ENCODE results near the gene YPEL2.
A peak's percentile ranks its signal among the peaks of the same experiment; 100 is the strongest.

YPEL2 gene

DNA sequence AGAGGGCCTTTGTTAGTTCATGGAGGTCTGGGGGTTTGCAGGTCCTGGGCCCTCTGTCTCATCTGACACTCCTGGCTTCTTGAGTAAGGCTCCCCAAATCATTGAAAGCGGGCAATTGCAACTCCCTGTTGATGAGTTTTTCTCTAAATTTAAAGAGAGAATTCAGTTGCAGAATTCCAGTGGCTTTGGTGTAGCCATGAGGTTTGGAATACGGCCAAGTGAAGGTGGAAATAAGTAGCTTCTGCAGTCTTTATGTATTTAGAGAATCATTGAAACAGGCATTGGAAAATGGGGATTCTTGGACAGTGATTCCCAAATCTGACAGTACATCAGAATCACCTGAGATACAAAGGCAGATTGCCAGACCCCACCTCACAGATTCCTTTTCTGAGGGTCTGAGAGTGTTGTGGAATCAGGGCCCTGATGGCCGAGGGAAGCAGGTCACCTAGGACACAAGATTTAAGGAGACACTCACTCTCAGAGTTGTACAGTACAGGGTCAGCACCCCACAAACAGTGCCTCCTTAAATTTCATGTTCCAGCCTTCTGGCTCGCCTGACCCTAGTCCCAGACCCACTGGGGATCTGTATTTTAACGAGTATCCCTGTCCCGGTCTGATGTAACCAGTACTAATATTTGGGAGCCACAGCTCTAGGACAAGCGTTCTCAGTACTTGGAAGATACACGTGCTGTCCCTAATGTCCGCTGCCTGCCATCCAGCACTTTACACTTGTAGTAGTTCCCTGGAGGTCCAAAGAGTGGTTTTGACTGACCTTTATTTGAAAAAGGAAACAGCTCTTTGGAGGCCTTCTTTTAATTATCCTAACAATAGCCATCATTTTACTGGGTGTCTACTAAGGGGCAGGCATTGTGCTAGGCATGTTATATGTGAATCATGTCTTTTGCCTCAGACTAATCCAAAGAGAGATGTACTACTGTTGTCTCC is 37.8 kb downstream of the YPEL2 start:
- peak overlapping the region; percentile 94 for H3K27ac ChIP-seq (ENCODE audit: low read length)
- no peaks in the 10 kb centered on the region for H3K27me3 ChIP-seq (ENCODE audit: control insufficient read depth in 1 of 2, insufficient read depth in 2 of 2, low read length in 2 of 2)
- no peaks in the 10 kb centered on the region for H3K36me3 ChIP-seq (ENCODE audit: control insufficient read depth in 2 of 2, insufficient read depth in 2 of 2, low read length in 2 of 2)
- H3K4me3 ChIP-seq (ENCODE audit: low read length in 2 of 2): peak overlapping the region in 1 of 2 donors; percentile 3
- H3K9me3 ChIP-seq (ENCODE audit: control insufficient read depth in 2 of 2, low read length in 2 of 2): no peaks in the 10 kb centered on the region
- no peak overlapping the region for H3K9ac ChIP-seq (ENCODE audit: low read length in 2 of 2)
- H3K4me1 ChIP-seq (ENCODE audit: control insufficient read depth, insufficient read depth, low read length): peaks cover 93% of the 10 kb centered on the region

DNA sequence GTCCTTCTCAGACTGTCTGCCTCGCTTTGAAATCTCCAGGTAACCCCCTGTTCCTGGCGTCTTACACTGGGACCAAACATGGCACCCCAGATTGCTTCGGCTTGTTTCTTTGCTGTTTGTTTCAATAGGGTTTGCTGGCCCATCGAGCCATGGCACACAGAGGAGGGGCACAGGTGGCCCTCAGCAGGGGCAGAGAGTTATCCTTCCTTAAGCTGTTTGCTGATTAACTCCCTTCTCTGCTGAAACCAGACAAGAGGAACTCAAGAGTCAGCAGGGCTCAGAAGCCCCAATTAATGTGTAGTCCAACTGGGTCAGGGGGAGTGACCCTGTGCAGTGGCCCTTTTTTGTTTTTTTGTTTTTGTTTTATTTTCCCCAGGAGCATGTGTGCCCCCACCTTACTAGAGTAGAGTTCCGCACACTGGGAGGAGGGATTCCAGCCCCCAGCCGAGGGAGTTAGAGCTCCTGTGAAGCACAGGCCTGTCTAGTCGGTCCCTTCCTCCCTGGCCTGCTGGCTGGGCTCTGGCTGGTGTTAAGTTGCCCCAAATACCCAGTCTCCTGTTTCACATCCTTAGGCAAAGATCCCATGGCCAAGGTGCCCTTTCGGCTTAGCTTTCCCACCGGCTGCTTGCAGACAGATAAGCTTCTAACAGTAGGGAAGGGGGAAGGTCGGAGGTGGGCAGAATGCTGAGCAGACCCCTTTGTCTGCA is 39.3 kb downstream of the YPEL2 start:
- peaks cover 90% of the 10 kb centered on the region for H3K4me1 ChIP-seq (ENCODE audit: control insufficient read depth, insufficient read depth, low read length)
- H3K36me3 ChIP-seq (ENCODE audit: control insufficient read depth in 2 of 2, insufficient read depth in 2 of 2, low read length in 2 of 2): no peaks in the 10 kb centered on the region
- peak overlapping the region; percentile 94 for H3K27ac ChIP-seq (ENCODE audit: low read length)
- no peaks in the 10 kb centered on the region for H3K9me3 ChIP-seq (ENCODE audit: control insufficient read depth in 2 of 2, low read length in 2 of 2)
- peak overlapping the region in 1 of 2 donors; percentile 59 for H3K4me3 ChIP-seq (ENCODE audit: low read length in 2 of 2)
- peak overlapping the region; percentile 27 to 68 for H3K9ac ChIP-seq (ENCODE audit: low read length in 2 of 2)
- H3K27me3 ChIP-seq (ENCODE audit: control insufficient read depth in 1 of 2, insufficient read depth in 2 of 2, low read length in 2 of 2): no peaks in the 10 kb centered on the region

DNA sequence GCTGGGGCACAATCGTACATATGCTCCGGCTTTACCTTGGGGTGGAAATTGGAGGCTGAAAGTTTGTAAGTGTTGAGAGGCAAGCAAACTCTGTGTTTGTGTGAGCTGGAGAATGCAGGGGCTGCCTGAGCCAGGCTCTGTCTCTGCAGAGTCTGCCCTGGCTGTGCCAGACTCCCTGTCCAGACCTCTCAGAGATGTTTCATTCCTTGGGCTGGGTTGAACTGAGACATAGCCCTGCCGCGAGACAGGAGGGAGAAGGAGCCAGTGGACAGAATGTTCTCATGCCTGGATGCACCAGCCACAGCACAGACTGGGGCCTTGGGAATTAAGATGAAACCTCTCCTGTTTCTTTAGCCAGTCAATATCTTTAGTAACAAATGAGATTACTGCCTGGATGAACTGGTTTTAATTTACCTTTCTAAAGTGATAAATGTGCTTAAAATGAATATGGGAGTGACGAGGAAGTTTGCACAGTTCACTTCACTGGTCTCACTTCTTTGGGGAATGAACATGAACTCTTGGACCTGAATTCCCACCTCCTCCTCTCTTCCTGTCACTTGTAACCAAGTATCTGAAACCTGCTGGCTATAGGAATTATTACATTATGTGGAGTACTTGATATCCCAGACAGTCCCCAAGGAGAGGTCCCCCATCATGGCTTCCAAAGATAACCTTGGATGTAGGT is 40.1 kb downstream of the YPEL2 start:
- Histone ChIP-seq H3K4me3 (ENCODE audit: low read length in 2 of 2) (peak overlapping the region in 1 of 2 donors; percentile 59), H3K27me3 (ENCODE audit: control insufficient read depth in 1 of 2, insufficient read depth in 2 of 2, low read length in 2 of 2) (no peaks in the 10 kb centered on the region), H3K9ac (ENCODE audit: low read length in 2 of 2) (peak overlapping the region; percentile 52 to 68), H3K36me3 (ENCODE audit: control insufficient read depth in 2 of 2, insufficient read depth in 2 of 2, low read length in 2 of 2) (no peaks in the 10 kb centered on the region), H3K4me1 (ENCODE audit: control insufficient read depth, insufficient read depth, low read length) (peaks cover 82% of the 10 kb centered on the region), H3K27ac (ENCODE audit: low read length) (peak overlapping the region; percentile 94), H3K9me3 (ENCODE audit: control insufficient read depth in 2 of 2, low read length in 2 of 2) (no peaks in the 10 kb centered on the region)

DNA sequence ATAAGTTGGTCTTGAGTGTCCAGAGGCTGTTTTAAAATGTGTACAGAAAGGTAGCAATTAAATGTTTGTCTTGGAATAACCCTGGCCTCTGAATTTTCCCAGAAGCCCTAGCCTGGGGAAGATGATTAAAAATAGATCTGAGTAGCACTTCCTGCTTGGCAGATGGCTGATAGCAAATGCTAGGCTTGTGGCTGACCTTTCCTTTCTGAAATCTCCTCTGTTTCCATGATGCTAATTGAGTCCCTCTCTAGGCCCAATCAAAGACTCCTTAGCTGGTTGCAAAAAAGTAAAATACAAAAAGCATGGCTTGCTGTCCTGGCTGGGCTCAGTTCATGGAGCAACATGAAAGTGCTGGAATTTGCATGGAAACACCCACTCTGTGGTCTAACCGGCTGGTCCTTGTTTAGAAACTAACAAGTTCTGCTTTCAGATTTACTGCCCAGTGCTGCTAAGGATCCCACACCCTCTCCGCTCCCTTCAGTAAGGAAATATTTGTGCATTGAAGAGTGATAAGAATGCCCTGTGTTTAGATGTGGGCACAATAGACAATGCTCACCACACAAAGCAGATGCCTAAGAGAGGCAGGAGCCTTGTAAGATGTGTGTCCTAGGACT is 40.8 kb downstream of the YPEL2 start:
- Histone ChIP-seq H3K36me3 (ENCODE audit: control insufficient read depth in 2 of 2, insufficient read depth in 2 of 2, low read length in 2 of 2) (no peaks in the 10 kb centered on the region), H3K4me3 (ENCODE audit: low read length in 2 of 2) (peak overlapping the region; percentile 18 to 59), H3K9me3 (ENCODE audit: control insufficient read depth in 2 of 2, low read length in 2 of 2) (no peaks in the 10 kb centered on the region), H3K4me1 (ENCODE audit: control insufficient read depth, insufficient read depth, low read length) (peaks cover 81% of the 10 kb centered on the region), H3K27me3 (ENCODE audit: control insufficient read depth in 1 of 2, insufficient read depth in 2 of 2, low read length in 2 of 2) (no peaks in the 10 kb centered on the region), H3K27ac (ENCODE audit: low read length) (peak overlapping the region; percentile 94), H3K9ac (ENCODE audit: low read length in 2 of 2) (peak overlapping the region; percentile 14 to 52)

DNA sequence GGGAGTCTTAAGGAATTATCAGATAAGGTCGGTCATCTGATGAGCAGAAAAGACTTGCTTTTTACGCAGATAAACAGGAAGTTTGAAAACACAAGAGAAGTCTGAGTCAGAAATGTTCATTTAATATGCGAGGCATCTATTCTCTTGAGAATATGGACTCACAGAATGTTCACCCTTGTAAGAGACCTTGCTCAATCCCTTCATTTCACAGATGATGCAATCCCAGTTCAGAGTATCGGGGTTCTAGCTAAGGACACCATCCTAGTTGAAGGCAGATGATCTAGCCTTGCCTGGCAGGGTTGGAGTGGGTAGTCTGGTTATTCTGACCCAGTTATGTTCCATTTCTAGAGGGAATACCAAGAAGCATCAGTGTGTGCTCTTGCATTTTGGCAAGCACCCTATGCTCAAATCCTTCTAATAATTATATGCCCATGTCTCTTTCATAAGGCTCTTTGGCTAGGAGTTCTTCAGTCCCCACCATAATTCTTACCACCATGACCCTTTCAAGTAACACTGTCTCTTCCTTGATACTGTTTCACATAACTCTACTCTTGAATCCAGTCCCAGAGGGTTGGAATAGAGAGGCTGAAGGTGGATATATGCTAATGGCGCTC is 42.5 kb downstream of the YPEL2 start:
- Histone ChIP-seq H3K27ac (ENCODE audit: low read length) (peak overlapping the region; percentile 94), H3K4me1 (ENCODE audit: control insufficient read depth, insufficient read depth, low read length) (peaks cover 79% of the 10 kb centered on the region), H3K27me3 (ENCODE audit: control insufficient read depth in 1 of 2, insufficient read depth in 2 of 2, low read length in 2 of 2) (no peaks in the 10 kb centered on the region), H3K9me3 (ENCODE audit: control insufficient read depth in 2 of 2, low read length in 2 of 2) (no peaks in the 10 kb centered on the region), H3K36me3 (ENCODE audit: control insufficient read depth in 2 of 2, insufficient read depth in 2 of 2, low read length in 2 of 2) (no peaks in the 10 kb centered on the region), H3K4me3 (ENCODE audit: low read length in 2 of 2) (no peak overlapping the region), H3K9ac (ENCODE audit: low read length in 2 of 2) (no peak overlapping the region)

DNA sequence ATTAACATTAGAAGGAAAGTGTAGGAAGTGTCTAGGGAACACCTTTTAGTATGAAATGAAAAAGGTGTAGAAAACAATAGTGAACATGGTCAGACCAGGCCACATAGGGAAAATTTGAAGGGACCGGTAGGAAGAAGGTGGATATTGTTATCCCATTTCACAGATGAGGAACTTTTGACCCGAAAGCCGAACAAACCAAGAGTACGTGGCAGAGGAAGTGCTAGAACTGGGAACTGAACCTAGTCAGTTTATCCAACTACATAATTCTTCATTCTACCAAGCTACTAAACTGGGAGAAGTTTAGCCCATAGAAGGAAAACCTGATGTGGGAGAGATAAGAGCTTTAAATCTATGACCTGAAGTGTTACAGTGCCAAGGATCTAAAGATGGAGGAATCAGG is 43.2 kb downstream of the YPEL2 start:
- no peak overlapping the region for H3K4me3 ChIP-seq (ENCODE audit: low read length in 2 of 2)
- H3K36me3 ChIP-seq (ENCODE audit: control insufficient read depth in 2 of 2, insufficient read depth in 2 of 2, low read length in 2 of 2): no peaks in the 10 kb centered on the region
- H3K9ac ChIP-seq (ENCODE audit: low read length in 2 of 2): no peak overlapping the region
- peak overlapping the region; percentile 94 for H3K27ac ChIP-seq (ENCODE audit: low read length)
- H3K4me1 ChIP-seq (ENCODE audit: control insufficient read depth, insufficient read depth, low read length): peaks cover 77% of the 10 kb centered on the region
- no peaks in the 10 kb centered on the region for H3K9me3 ChIP-seq (ENCODE audit: control insufficient read depth in 2 of 2, low read length in 2 of 2)
- H3K27me3 ChIP-seq (ENCODE audit: control insufficient read depth in 1 of 2, insufficient read depth in 2 of 2, low read length in 2 of 2): no peaks in the 10 kb centered on the region

DNA sequence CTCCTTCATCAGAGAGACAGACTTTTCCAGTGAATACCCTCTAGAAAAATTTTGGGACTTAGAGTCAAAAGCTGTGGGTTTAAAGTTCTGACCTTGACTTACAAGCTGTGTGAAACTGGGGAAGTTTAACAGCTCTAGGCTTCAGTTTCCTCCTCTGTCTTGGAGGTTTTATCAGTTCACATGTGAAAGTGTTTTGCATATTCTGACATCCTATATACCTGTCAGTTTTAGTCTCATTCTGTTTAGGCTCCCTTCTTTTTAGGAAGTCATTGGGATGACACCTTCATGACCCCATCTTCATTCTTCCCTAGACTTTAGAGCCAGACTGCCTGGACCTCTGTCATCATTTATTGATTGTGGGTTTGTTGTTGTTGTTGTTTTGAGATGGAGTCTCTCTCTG is 44.4 kb downstream of the YPEL2 start:
- H3K27ac ChIP-seq (ENCODE audit: low read length): no peak overlapping the region
- no peaks in the 10 kb centered on the region for H3K36me3 ChIP-seq (ENCODE audit: control insufficient read depth in 2 of 2, insufficient read depth in 2 of 2, low read length in 2 of 2)
- H3K9ac ChIP-seq (ENCODE audit: low read length in 2 of 2): no peak overlapping the region
- no peak overlapping the region for H3K4me3 ChIP-seq (ENCODE audit: low read length in 2 of 2)
- H3K9me3 ChIP-seq (ENCODE audit: control insufficient read depth in 2 of 2, low read length in 2 of 2): no peaks in the 10 kb centered on the region
- H3K4me1 ChIP-seq (ENCODE audit: control insufficient read depth, insufficient read depth, low read length): peaks cover 73% of the 10 kb centered on the region
- no peaks in the 10 kb centered on the region for H3K27me3 ChIP-seq (ENCODE audit: control insufficient read depth in 1 of 2, insufficient read depth in 2 of 2, low read length in 2 of 2)

DNA sequence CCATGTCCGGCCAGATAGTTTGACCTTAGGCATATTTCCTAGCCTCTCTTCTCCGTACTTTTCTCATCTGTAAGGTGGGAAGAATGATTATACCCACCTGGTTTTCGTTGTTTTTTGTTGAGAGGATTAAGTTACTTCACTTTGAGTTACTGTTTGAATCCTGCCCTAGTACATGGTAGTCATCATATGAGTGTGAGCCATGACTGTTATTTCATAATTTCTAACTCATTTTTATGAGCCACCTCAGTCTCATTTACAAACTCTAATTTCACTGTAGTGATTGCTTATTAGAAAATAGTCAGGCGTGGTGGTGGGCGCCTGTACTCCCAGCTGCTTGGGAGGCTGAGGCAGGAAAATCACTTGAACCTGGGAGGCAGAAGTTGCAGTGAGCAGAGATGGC is 45.1 kb downstream of the YPEL2 start:
- no peaks in the 10 kb centered on the region for H3K9me3 ChIP-seq (ENCODE audit: control insufficient read depth in 2 of 2, low read length in 2 of 2)
- no peak overlapping the region for H3K9ac ChIP-seq (ENCODE audit: low read length in 2 of 2)
- peaks cover 73% of the 10 kb centered on the region for H3K4me1 ChIP-seq (ENCODE audit: control insufficient read depth, insufficient read depth, low read length)
- H3K27me3 ChIP-seq (ENCODE audit: control insufficient read depth in 1 of 2, insufficient read depth in 2 of 2, low read length in 2 of 2): no peaks in the 10 kb centered on the region
- no peak overlapping the region for H3K4me3 ChIP-seq (ENCODE audit: low read length in 2 of 2)
- no peaks in the 10 kb centered on the region for H3K36me3 ChIP-seq (ENCODE audit: control insufficient read depth in 2 of 2, insufficient read depth in 2 of 2, low read length in 2 of 2)
- no peak overlapping the region for H3K27ac ChIP-seq (ENCODE audit: low read length)

DNA sequence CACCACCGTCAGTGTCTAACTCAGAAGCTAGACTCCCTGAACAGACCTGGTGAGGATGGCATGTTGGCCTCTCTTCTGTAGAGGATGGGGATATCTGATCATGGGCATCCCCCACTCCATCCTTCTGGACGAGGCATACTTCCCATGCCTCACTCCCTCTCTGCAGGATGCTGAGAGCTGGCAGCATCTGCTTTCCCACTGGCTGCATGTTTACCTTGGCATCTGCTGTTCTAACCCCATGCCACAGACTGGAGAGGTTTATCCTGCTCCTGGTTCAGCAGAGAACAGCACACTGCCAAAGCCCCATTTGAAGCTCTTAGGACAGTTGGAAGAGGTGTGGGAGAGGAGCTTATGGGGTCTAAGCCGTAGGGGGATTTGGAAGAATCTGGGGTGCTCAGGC is 46.0 kb downstream of the YPEL2 start:
- Histone ChIP-seq H3K36me3 (ENCODE audit: control insufficient read depth in 2 of 2, insufficient read depth in 2 of 2, low read length in 2 of 2) (no peaks in the 10 kb centered on the region), H3K4me1 (ENCODE audit: control insufficient read depth, insufficient read depth, low read length) (peaks cover 73% of the 10 kb centered on the region), H3K9ac (ENCODE audit: low read length in 2 of 2) (peak overlapping the region; percentile 0 to 13), H3K27ac (ENCODE audit: low read length) (peak overlapping the region; percentile 41), H3K4me3 (ENCODE audit: low read length in 2 of 2) (no peak overlapping the region), H3K9me3 (ENCODE audit: control insufficient read depth in 2 of 2, low read length in 2 of 2) (no peaks in the 10 kb centered on the region), H3K27me3 (ENCODE audit: control insufficient read depth in 1 of 2, insufficient read depth in 2 of 2, low read length in 2 of 2) (no peaks in the 10 kb centered on the region)

DNA sequence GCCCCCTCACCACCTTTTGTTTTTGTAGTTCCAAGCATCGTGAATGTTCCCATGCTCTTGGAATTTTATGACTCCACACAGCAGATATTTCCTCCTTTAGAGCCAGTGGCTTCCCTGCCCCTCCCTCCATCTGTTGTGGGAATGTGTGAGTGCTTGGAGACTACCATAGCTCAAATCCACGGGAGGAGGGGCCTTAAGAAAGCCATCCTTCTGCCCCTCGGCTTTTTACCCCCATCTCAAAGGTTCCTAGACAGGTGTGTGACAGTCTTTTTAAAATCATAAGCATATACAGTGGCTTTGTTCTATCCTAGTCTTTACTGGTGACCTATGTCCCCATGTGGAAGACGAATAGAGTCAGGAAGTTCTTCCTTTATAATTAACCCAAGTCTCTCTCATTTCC is 47.2 kb downstream of the YPEL2 start:
- no peaks in the 10 kb centered on the region for H3K27me3 ChIP-seq (ENCODE audit: control insufficient read depth in 1 of 2, insufficient read depth in 2 of 2, low read length in 2 of 2)
- H3K9me3 ChIP-seq (ENCODE audit: control insufficient read depth in 2 of 2, low read length in 2 of 2): no peaks in the 10 kb centered on the region
- peak overlapping the region in 1 of 2 donors; percentile 30 for H3K4me3 ChIP-seq (ENCODE audit: low read length in 2 of 2)
- H3K4me1 ChIP-seq (ENCODE audit: control insufficient read depth, insufficient read depth, low read length): peaks cover 62% of the 10 kb centered on the region
- H3K36me3 ChIP-seq (ENCODE audit: control insufficient read depth in 2 of 2, insufficient read depth in 2 of 2, low read length in 2 of 2): no peaks in the 10 kb centered on the region
- H3K27ac ChIP-seq (ENCODE audit: low read length): peak overlapping the region; percentile 41
- no peak overlapping the region for H3K9ac ChIP-seq (ENCODE audit: low read length in 2 of 2)
